SK-N-SH treated with all-trans-retinoic acid at 6 μM for 48 hours (cell line): ENCODE results near the gene SPOP.

Experiments
- ATAC-seq: fragments of 200-7000 bp; cut with Tn5 transposase; 3 replicates; pipeline ENCODE4 v1.9.1; 2020; ENCODE audit warnings: mild to moderate bottlenecking, moderate library complexity
- BACH2 ChIP-seq: fragments of 250-450 bp; sonication (Bioruptor Pico); IDR thresholded peaks from 2 replicates; pipeline ENCODE4 v1.9.0; 2021; ENCODE audit warnings: mild to moderate bottlenecking, borderline replicate concordance
- CREB5 ChIP-seq: fragments of 250-450 bp; sonication (Bioruptor Pico); IDR thresholded peaks from 2 replicates; pipeline ENCODE4 v1.5.1; 2020; ENCODE audit warnings: low read depth, mild to moderate bottlenecking, moderate library complexity
- CSRNP3 ChIP-seq: fragments of 250-450 bp; sonication (Bioruptor Pico); IDR thresholded peaks from 2 replicates; pipeline ENCODE4 v1.5.1; 2021; ENCODE audit warnings: mild to moderate bottlenecking, moderate library complexity
- ESRRG ChIP-seq: fragments of 250-450 bp; sonication (Bioruptor Pico); IDR thresholded peaks from 2 replicates; pipeline ENCODE4 v1.6.1; 2021; ENCODE audit warnings: mild to moderate bottlenecking
- GLIS3 ChIP-seq: fragments of 250-450 bp; sonication (Bioruptor Pico); IDR thresholded peaks from 2 replicates; pipeline ENCODE4 v1.5.0; 2020; ENCODE audit warnings: mild to moderate bottlenecking, moderate library complexity
- OSR1 ChIP-seq: fragments of 250-450 bp; sonication (Bioruptor Pico); IDR thresholded peaks from 2 replicates; pipeline ENCODE4 v1.8.0; 2022; ENCODE audit warnings: moderate library complexity, mild to moderate bottlenecking, inconsistent platforms
- POU6F1 ChIP-seq: fragments of 250-450 bp; sonication (Bioruptor Pico); IDR thresholded peaks from 2 replicates; pipeline ENCODE4 v1.8.0; 2021; ENCODE audit warnings: low read depth, mild to moderate bottlenecking, moderate library complexity, borderline replicate concordance
- PPARA ChIP-seq: fragments of 250-450 bp; sonication (Bioruptor Pico); IDR thresholded peaks from 2 replicates; pipeline ENCODE4 v1.5.0; 2020; ENCODE audit warnings: mild to moderate bottlenecking, borderline replicate concordance
- RARB ChIP-seq: fragments of 250-450 bp; sonication (Bioruptor Pico); IDR thresholded peaks from 2 replicates; pipeline ENCODE4 v1.8.0; 2021; ENCODE audit warnings: mild to moderate bottlenecking, moderate library complexity
- SNAI2 ChIP-seq: fragments of 250-450 bp; sonication (Bioruptor Pico); IDR thresholded peaks from 2 replicates; pipeline ENCODE4 v1.5.0; 2020; ENCODE audit warnings: mild to moderate bottlenecking, moderate library complexity
- TCF4 ChIP-seq: fragments of 250-450 bp; sonication (Bioruptor Pico); IDR thresholded peaks from 2 replicates; pipeline ENCODE4 v1.8.0; 2021; ENCODE audit warnings: mild to moderate bottlenecking, moderate library complexity, borderline replicate concordance
- TOX ChIP-seq: fragments of 250-450 bp; sonication (Bioruptor Pico); IDR thresholded peaks from 2 replicates; pipeline ENCODE4 v1.8.0; 2021; ENCODE audit warnings: mild to moderate bottlenecking, moderate library complexity, borderline replicate concordance
- TSHZ2 ChIP-seq: fragments of 250-450 bp; sonication (Bioruptor Pico); IDR thresholded peaks from 2 replicates; pipeline ENCODE4 v1.5.0; 2020; ENCODE audit warnings: mild to moderate bottlenecking, moderate library complexity
- ZC3H10 ChIP-seq: fragments of 250-450 bp; sonication (Bioruptor Pico); IDR thresholded peaks from 2 replicates; pipeline ENCODE4 v1.5.1; 2021; ENCODE audit warnings: mild to moderate bottlenecking, moderate library complexity
- ZFP3 ChIP-seq: fragments of 250-450 bp; sonication (Bioruptor Pico); IDR thresholded peaks from 2 replicates; pipeline ENCODE4 v1.5.0; 2020; ENCODE audit warnings: mild to moderate bottlenecking, moderate library complexity
- ZFP30 ChIP-seq: fragments of 450-650 bp; formaldehyde crosslinking; IDR thresholded peaks from 2 replicates; pipeline ENCODE4 v1.5.0; 2022; ENCODE audit warnings: mild to moderate bottlenecking, moderate library complexity
- ZNF70 ChIP-seq: fragments of 450-650 bp; formaldehyde crosslinking; IDR thresholded peaks from 2 replicates; pipeline ENCODE4 v1.5.0; 2020; ENCODE audit warnings: mild to moderate bottlenecking, moderate library complexity
- ZNF8 ChIP-seq: fragments of 450-650 bp; formaldehyde crosslinking; IDR thresholded peaks from 2 replicates; pipeline ENCODE4 v1.5.0; 2020; ENCODE audit warnings: mild to moderate bottlenecking, moderate library complexity

Gene SPOP

GRCh38 chr17:49691677-49692191 is 13.8 kb upstream of the SPOP start:
- ATAC-seq: no peak

GRCh38 chr17:49691086-49691676 is 13.3 kb upstream of the SPOP start:
- TF ChIP-seq GLIS3 (CRISPR knock-in tag) (no peak), ZFP3 (CRISPR knock-in tag) (no peak), CSRNP3 (CRISPR knock-in tag) (no peak), ZNF70 (CRISPR knock-in tag) (no peak), BACH2 (CRISPR knock-in tag) (no peak), SNAI2 (CRISPR knock-in tag) (no peak), TSHZ2 (no peak), CREB5 (CRISPR knock-in tag) (no peak), RARB (no peak), ZNF8 (CRISPR knock-in tag) (no peak), TOX (CRISPR knock-in tag) (no peak), OSR1 (CRISPR knock-in tag) (no peak)
- ATAC-seq: no peak

More at GRCh38 chr17:49691677-49692191, 13.8 kb upstream of the SPOP start:
- TF ChIP-seq ESRRG (CRISPR knock-in tag) (no peak), ZFP30 (CRISPR knock-in tag) (no peak), TCF4 (CRISPR knock-in tag) (no peak), RARB (no peak), OSR1 (CRISPR knock-in tag) (no peak), CSRNP3 (CRISPR knock-in tag) (no peak), ZFP3 (CRISPR knock-in tag) (no peak), ZNF70 (CRISPR knock-in tag) (no peak), ZC3H10 (CRISPR knock-in tag) (no peak), PPARA (CRISPR knock-in tag) (no peak), ZNF8 (CRISPR knock-in tag) (no peak), SNAI2 (CRISPR knock-in tag) (no peak), TSHZ2 (no peak), POU6F1 (no peak), BACH2 (CRISPR knock-in tag) (no peak)
- TF ChIP-seq, all 23 proteins: peak for 0
